Measurements from ENCODE around the gene HECTD4.
"Not testable (repeated sequence)": the region's sequence is repeated elsewhere in the genome, so short reads cannot be mapped to it uniquely, and the experiment has no call there.

The HECTD4 gene

GRCh38 chr12:112354399-112354798, 27.8 kb downstream of the HECTD4 start:
- no peak for DNase-seq (ENCODE audit: low read depth in 2 of 2)

- DNase-seq (ENCODE audit: low read depth in 2 of 2), result no peak
These were observed 28.8 kb downstream of the HECTD4 start for GRCh38 chr12:112353393-112353792.

GRCh38 chr12:112352921-112353320, 29.3 kb downstream of the HECTD4 start:
- no peak for DNase-seq (ENCODE audit: low read depth in 2 of 2)

GRCh38 chr12:112350593-112351592, 31.3 kb downstream of the HECTD4 start:
- DNase-seq (ENCODE audit: low read depth in 2 of 2), result no peak

- DNase-seq (ENCODE audit: low read depth in 2 of 2), result no peak
These were observed 32.8 kb downstream of the HECTD4 start for GRCh38 chr12:112349431-112349830.

- DNase-seq (ENCODE audit: low read depth in 2 of 2), result not testable (repeated sequence)
These were observed 33.3 kb downstream of the HECTD4 start for GRCh38 chr12:112348926-112349325.

GRCh38 chr12:112347581-112347982, 34.6 kb downstream of the HECTD4 start:
- no peak for DNase-seq (ENCODE audit: low read depth in 2 of 2)

GRCh38 chr12:112346194-112346593, 36.0 kb downstream of the HECTD4 start:
- DNase-seq (ENCODE audit: low read depth in 2 of 2), result no peak

- DNase-seq (ENCODE audit: low read depth in 2 of 2), result no peak
These were observed 38.0 kb downstream of the HECTD4 start for GRCh38 chr12:112344220-112344619.

- DNase-seq (ENCODE audit: low read depth in 2 of 2), result no peak
These were observed 39.6 kb downstream of the HECTD4 start for GRCh38 chr12:112342587-112342986.

- DNase-seq (ENCODE audit: low read depth in 2 of 2), result no peak
These were observed 41.0 kb downstream of the HECTD4 start for GRCh38 chr12:112341046-112341825.

- DNase-seq (ENCODE audit: low read depth in 2 of 2), result no peak
These were observed 42.0 kb downstream of the HECTD4 start for GRCh38 chr12:112340230-112340629.

GRCh38 chr12:112334999-112335398, 47.2 kb downstream of the HECTD4 start:
- DNase-seq (ENCODE audit: low read depth in 2 of 2), result not testable (repeated sequence)

GRCh38 chr12:112333019-112333418, 49.2 kb downstream of the HECTD4 start:
- DNase-seq (ENCODE audit: low read depth in 2 of 2), result no peak

GRCh38 chr12:112331886-112332285, 50.3 kb downstream of the HECTD4 start:
- no peak for DNase-seq (ENCODE audit: low read depth in 2 of 2)

- no peak for DNase-seq (ENCODE audit: low read depth in 2 of 2)
These were observed 51.5 kb downstream of the HECTD4 start for GRCh38 chr12:112330706-112331105.

- DNase-seq (ENCODE audit: low read depth in 2 of 2), result no peak
These were observed 53.6 kb downstream of the HECTD4 start for GRCh38 chr12:112328456-112329124.

- DNase-seq (ENCODE audit: low read depth in 2 of 2), result no peak
These were observed 54.9 kb downstream of the HECTD4 start for GRCh38 chr12:112327209-112327938.

GRCh38 chr12:112325622-112326207, 56.5 kb downstream of the HECTD4 start:
- no peak for DNase-seq (ENCODE audit: low read depth in 2 of 2)

- no peak for DNase-seq (ENCODE audit: low read depth in 2 of 2)
These were observed 57.1 kb downstream of the HECTD4 start for GRCh38 chr12:112325157-112325556.

All from stimulated activated CD4-positive, alpha-beta T cell treated with anti-CD3 and anti-CD28 coated beads, Interleukin-1b, Interleukin-23, amount 100 ng/mL, for 1 hour (primary cell).